ENCODE measurements around the gene LRMDA.

The LRMDA gene

GRCh38 chr10:75876710-75877109 lies 445.3 kb downstream of the LRMDA start:
- no peak for DNase-seq (ENCODE audit: low read depth)

- no peak for DNase-seq (ENCODE audit: low read depth)
These were observed 446.5 kb downstream of the LRMDA start for GRCh38 chr10:75877877-75878276.

GRCh38 chr10:75878586-75878985 lies 447.2 kb downstream of the LRMDA start:
- DNase-seq (ENCODE audit: low read depth): no peak

GRCh38 chr10:75880031-75880775 lies 448.8 kb downstream of the LRMDA start:
- DNase-seq (ENCODE audit: low read depth): no peak

- DNase-seq (ENCODE audit: low read depth): no peak
These were observed 452.0 kb downstream of the LRMDA start for GRCh38 chr10:75883081-75884072.

GRCh38 chr10:75884808-75885207 lies 453.4 kb downstream of the LRMDA start:
- DNase-seq (ENCODE audit: low read depth): no peak

- DNase-seq (ENCODE audit: low read depth): no peak
These were observed 455.9 kb downstream of the LRMDA start for GRCh38 chr10:75887369-75887768.

GRCh38 chr10:75887992-75888680 lies 456.7 kb downstream of the LRMDA start:
- no peak for DNase-seq (ENCODE audit: low read depth)

- DNase-seq (ENCODE audit: low read depth): no peak
These were observed 457.6 kb downstream of the LRMDA start for GRCh38 chr10:75889051-75889450.

GRCh38 chr10:75894761-75895160 lies 463.3 kb downstream of the LRMDA start:
- no peak for DNase-seq (ENCODE audit: low read depth)

GRCh38 chr10:75895259-75895658 lies 463.8 kb downstream of the LRMDA start:
- DNase-seq (ENCODE audit: low read depth): no peak

GRCh38 chr10:75899816-75900390 lies 468.5 kb downstream of the LRMDA start:
- no peak for DNase-seq (ENCODE audit: low read depth)

- DNase-seq (ENCODE audit: low read depth): no peak
These were observed 471.4 kb downstream of the LRMDA start for GRCh38 chr10:75902816-75903215.

GRCh38 chr10:75904499-75905283 lies 473.3 kb downstream of the LRMDA start:
- no peak for DNase-seq (ENCODE audit: low read depth)

- DNase-seq (ENCODE audit: low read depth): no peak
These were observed 474.1 kb downstream of the LRMDA start for GRCh38 chr10:75905490-75905889.

GRCh38 chr10:75910032-75910431 lies 478.6 kb downstream of the LRMDA start:
- no peak for DNase-seq (ENCODE audit: low read depth)

GRCh38 chr10:75911426-75911825 lies 480.0 kb downstream of the LRMDA start:
- DNase-seq (ENCODE audit: low read depth): no peak

- DNase-seq (ENCODE audit: low read depth): no peak
These were observed 485.5 kb downstream of the LRMDA start for GRCh38 chr10:75916906-75917305.

GRCh38 chr10:75919913-75920312 lies 488.5 kb downstream of the LRMDA start:
- DNase-seq (ENCODE audit: low read depth): no peak

- DNase-seq (ENCODE audit: low read depth): no peak
These were observed 491.0 kb downstream of the LRMDA start for GRCh38 chr10:75922435-75922834.

- DNase-seq (ENCODE audit: low read depth): no peak
These were observed 493.0 kb downstream of the LRMDA start for GRCh38 chr10:75924309-75924902.

All from T follicular helper cell (primary cell).